GM18508 (cell line): Measurements from ENCODE around the gene GNAO1.

Source experiments
- ATAC-seq: cut with Tn5 transposase; IDR thresholded peaks from one replicate; pipeline ENCODE4 v1.9.1; 2021; ENCODE audit warnings: moderate number of reproducible peaks; ENCODE audit not compliant: insufficient read depth, unreplicated experiment

The GNAO1 gene

GRCh38 chr16:56279914-56280313 is 88.6 kb downstream of the GNAO1 start:
- ATAC-seq: no peak

GRCh38 chr16:56281249-56281805 is 90.0 kb downstream of the GNAO1 start:
- no peak for ATAC-seq

GRCh38 chr16:56282451-56282850 is 91.2 kb downstream of the GNAO1 start:
- ATAC-seq: no peak

- ATAC-seq: no peak
Measured at GRCh38 chr16:56284521-56284920, 93.2 kb downstream of the GNAO1 start.

- ATAC-seq: no peak
Measured at GRCh38 chr16:56286809-56287208, 95.5 kb downstream of the GNAO1 start.

- ATAC-seq: no peak
Measured at GRCh38 chr16:56288019-56288418, 96.7 kb downstream of the GNAO1 start.

- ATAC-seq: no peak
Measured at GRCh38 chr16:56289416-56289815, 98.1 kb downstream of the GNAO1 start.

- no peak for ATAC-seq
Measured at GRCh38 chr16:56289862-56290261, 98.6 kb downstream of the GNAO1 start.

GRCh38 chr16:56294014-56294413 is 102.7 kb downstream of the GNAO1 start:
- no peak for ATAC-seq

- ATAC-seq: no peak
Measured at GRCh38 chr16:56294579-56294978, 103.3 kb downstream of the GNAO1 start.

- no peak for ATAC-seq
Measured at GRCh38 chr16:56295059-56295665, 103.9 kb downstream of the GNAO1 start.

GRCh38 chr16:56295739-56296527 is 104.6 kb downstream of the GNAO1 start:
- ATAC-seq: no peak

GRCh38 chr16:56297684-56298083 is 106.4 kb downstream of the GNAO1 start:
- no peak for ATAC-seq

GRCh38 chr16:56298116-56298515 is 106.8 kb downstream of the GNAO1 start:
- ATAC-seq: no peak

GRCh38 chr16:56298948-56299596 is 107.8 kb downstream of the GNAO1 start:
- ATAC-seq: no peak

- no peak for ATAC-seq
Measured at GRCh38 chr16:56300242-56300623, 108.9 kb downstream of the GNAO1 start.

- no peak for ATAC-seq
Measured at GRCh38 chr16:56300891-56301850, 109.9 kb downstream of the GNAO1 start.

- no peak for ATAC-seq
Measured at GRCh38 chr16:56302506-56302905, 111.2 kb downstream of the GNAO1 start.

- no peak for ATAC-seq
Measured at GRCh38 chr16:56303066-56303715, 111.9 kb downstream of the GNAO1 start.

- ATAC-seq: no peak
Measured at GRCh38 chr16:56303880-56304279, 112.6 kb downstream of the GNAO1 start.
